ENCODE data around the gene C9orf43. TPM values are rescaled to one million over a fixed set of nuclear protein-coding genes. Genes with fewer than 3 reads are reported as not detected.
A peak's percentile ranks its signal among the peaks of the same experiment; 100 is the strongest.

C9orf43 gene
- total RNA-seq, 1 donor from 2014 or later = 1.3 TPM

- Histone ChIP-seq H3F3A (ENCODE audit: low read depth) (peaks cover 15% of the 10 kb centered on the region), H3K36me3 (no peaks in the 10 kb centered on the region), H3K4me3 (no peak overlapping the region), H3K9me3 (ENCODE audit: low read depth) (no peaks in the 10 kb centered on the region), H3K4me1 (no peaks in the 10 kb centered on the region), H4K20me1 (ENCODE audit: low read depth) (no peaks in the 10 kb centered on the region), H3K79me2 (ENCODE audit: low read depth) (no peaks in the 10 kb centered on the region), H3K9ac (no peak overlapping the region), H3K27me3 (no peaks in the 10 kb centered on the region), H3K4me2 (no peak overlapping the region), H2AFZ (replicated peaks) (no peak overlapping the region), H3K27ac (no peak overlapping the region)
- H3K4me1 Mint-ChIP-seq = peaks cover 7% of the 10 kb centered on the region
- no peaks in the 10 kb centered on the region for H3K9me3 Mint-ChIP-seq
- no peak for DNase-seq (ENCODE audit: low spot score)
- no peak overlapping the region for H3K4me3 Mint-ChIP-seq
- TF ChIP-seq EZH2 (IDR thresholded peaks at IDR 0.05) = no peak
- TF ChIP-seq, protein P1, sequence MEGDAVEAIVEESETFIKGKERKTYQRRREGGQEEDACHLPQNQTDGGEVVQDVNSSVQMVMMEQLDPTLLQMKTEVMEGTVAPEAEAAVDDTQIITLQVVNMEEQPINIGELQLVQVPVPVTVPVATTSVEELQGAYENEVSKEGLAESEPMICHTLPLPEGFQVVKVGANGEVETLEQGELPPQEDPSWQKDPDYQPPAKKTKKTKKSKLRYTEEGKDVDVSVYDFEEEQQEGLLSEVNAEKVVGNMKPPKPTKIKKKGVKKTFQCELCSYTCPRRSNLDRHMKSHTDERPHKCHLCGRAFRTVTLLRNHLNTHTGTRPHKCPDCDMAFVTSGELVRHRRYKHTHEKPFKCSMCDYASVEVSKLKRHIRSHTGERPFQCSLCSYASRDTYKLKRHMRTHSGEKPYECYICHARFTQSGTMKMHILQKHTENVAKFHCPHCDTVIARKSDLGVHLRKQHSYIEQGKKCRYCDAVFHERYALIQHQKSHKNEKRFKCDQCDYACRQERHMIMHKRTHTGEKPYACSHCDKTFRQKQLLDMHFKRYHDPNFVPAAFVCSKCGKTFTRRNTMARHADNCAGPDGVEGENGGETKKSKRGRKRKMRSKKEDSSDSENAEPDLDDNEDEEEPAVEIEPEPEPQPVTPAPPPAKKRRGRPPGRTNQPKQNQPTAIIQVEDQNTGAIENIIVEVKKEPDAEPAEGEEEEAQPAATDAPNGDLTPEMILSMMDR (IDR thresholded peaks at IDR 0.05) = no peak
- TF ChIP-seq EZH2phosphoT487 (IDR thresholded peaks at IDR 0.05) = no peak
- H3K36me3 Mint-ChIP-seq = no peaks in the 10 kb centered on the region
- no peaks in the 10 kb centered on the region for H3K27me3 Mint-ChIP-seq (ENCODE audit: insufficient read depth, low read depth)
- no peak overlapping the region for H3K27ac Mint-ChIP-seq
Measured at GRCh38 chr9:113449376-113449775, 38.8 kb downstream of the C9orf43 start.

GRCh38 chr9:113452113-113452605 is 41.6 kb downstream of the C9orf43 start:
- H3K4me2 ChIP-seq = no peak overlapping the region
- Mint-ChIP-seq H3K36me3 (no peaks in the 10 kb centered on the region), H3K27ac (no peak overlapping the region), H3K27me3 (ENCODE audit: insufficient read depth, low read depth) (peaks cover 3% of the 10 kb centered on the region), H3K4me3 (no peak overlapping the region), H3K9me3 (no peaks in the 10 kb centered on the region), H3K4me1 (peaks cover 25% of the 10 kb centered on the region)
- H3K9me3 ChIP-seq (ENCODE audit: low read depth) = no peaks in the 10 kb centered on the region
- no peak for TF ChIP-seq EZH2phosphoT487 (IDR thresholded peaks at IDR 0.05)
- TF ChIP-seq EZH2 (IDR thresholded peaks at IDR 0.05) = no peak
- TF ChIP-seq, protein P1 (IDR thresholded peaks at IDR 0.05) = no peak
- no peak overlapping the region for H3K27ac ChIP-seq
- H4K20me1 ChIP-seq (ENCODE audit: low read depth) = no peaks in the 10 kb centered on the region
- no peaks in the 10 kb centered on the region for H3K27me3 ChIP-seq
- no peaks in the 10 kb centered on the region for H3K79me2 ChIP-seq (ENCODE audit: low read depth)
- H3K36me3 ChIP-seq = no peaks in the 10 kb centered on the region
- peaks cover 22% of the 10 kb centered on the region for H3F3A ChIP-seq (ENCODE audit: low read depth)
- DNase-seq (ENCODE audit: low spot score) = no peak
- H3K4me1 ChIP-seq = peaks cover 20% of the 10 kb centered on the region
- no peak overlapping the region for H2AFZ ChIP-seq (replicated peaks)
- no peak overlapping the region for H3K9ac ChIP-seq
- H3K4me3 ChIP-seq = no peak overlapping the region

GRCh38 chr9:113454914-113455761 is 44.6 kb downstream of the C9orf43 start:
- H3K27ac ChIP-seq = peak overlapping the region; percentile 15
- Mint-ChIP-seq H3K9me3 (no peaks in the 10 kb centered on the region), H3K4me1 (peaks cover 26% of the 10 kb centered on the region), H3K27me3 (ENCODE audit: insufficient read depth, low read depth) (peaks cover 3% of the 10 kb centered on the region), H3K36me3 (no peaks in the 10 kb centered on the region), H3K27ac (peak overlapping the region; percentile 79), H3K4me3 (no peak overlapping the region)
- peak; percentile 37 for DNase-seq (ENCODE audit: low spot score)
- no peaks in the 10 kb centered on the region for H3K9me3 ChIP-seq (ENCODE audit: low read depth)
- H3K4me2 ChIP-seq = peak overlapping the region; percentile 12
- peaks cover 20% of the 10 kb centered on the region for H3K4me1 ChIP-seq
- no peak for TF ChIP-seq EZH2phosphoT487 (IDR thresholded peaks at IDR 0.05)
- TF ChIP-seq, protein P1 (IDR thresholded peaks at IDR 0.05) = no peak
- TF ChIP-seq EZH2 (IDR thresholded peaks at IDR 0.05) = no peak
- H3K36me3 ChIP-seq = no peaks in the 10 kb centered on the region
- H3K4me3 ChIP-seq = no peak overlapping the region
- peaks cover 22% of the 10 kb centered on the region for H3F3A ChIP-seq (ENCODE audit: low read depth)
- H3K9ac ChIP-seq = no peak overlapping the region
- H2AFZ ChIP-seq (replicated peaks) = peak overlapping the region; percentile 27
- no peaks in the 10 kb centered on the region for H3K27me3 ChIP-seq
- H3K79me2 ChIP-seq (ENCODE audit: low read depth) = no peaks in the 10 kb centered on the region
- no peaks in the 10 kb centered on the region for H4K20me1 ChIP-seq (ENCODE audit: low read depth)
